H1 (cell line): ENCODE measurements around the gene TBX3. TPM values are rescaled to one million over a fixed set of nuclear protein-coding genes. Genes with fewer than 3 reads are reported as not detected.

Experiments used
- BRCA1 ChIP-seq: IDR thresholded peaks from 2 replicates; pipeline ENCODE4 v1.6.1; 2012; ENCODE audit warnings: low read depth, low read length, improper control_type of control experiment
- GTF2F1 ChIP-seq: IDR thresholded peaks from 2 replicates; pipeline ENCODE4 v1.6.1; 2012; ENCODE audit warnings: low read depth, low read length, improper control_type of control experiment, borderline replicate concordance
- RNF2 ChIP-seq: fragments of 200-900, 300-1000 bp; sonication (generic); IDR thresholded peaks from 2 replicates; pipeline ENCODE4 v1.7.1; 2016; ENCODE audit warnings: borderline replicate concordance, low read depth, mild to moderate bottlenecking, antibody characterized with exemption, low read length; ENCODE audit not compliant: poor library complexity, severe bottlenecking; ENCODE audit errors: missing control alignments
- SUZ12 ChIP-seq: fragments of 200-600 bp; sonication (generic); IDR thresholded peaks from 2 replicates; pipeline ENCODE4 v1.6.1; 2012; ENCODE audit warnings: mild to moderate bottlenecking, inconsistent platforms, low read length, moderate library complexity, mixed read lengths
- polyA plus RNA-seq, 7 experiments: library from polyadenylated mRNA; depleted of rRNA in 3 of 7; stranded (reverse) in 5 of 7; unstranded in 2 of 7; fragments of >200 nt in 5 of 7; fragments of 200-250 nt in 2 of 7; gene quantifications; 1 replicate in 5 of 7; 2 replicates in 1 of 7; 4 replicates in 1 of 7; pipeline versions ENCODE4 v1.2.1 to v1.2.3, GENCODE V29; 2011 to 2013; ENCODE audit warnings: missing spikeins in 2 of 7, mixed read lengths in 2 of 7
- total RNA-seq: library from RNA; stranded (reverse); fragmentation: NEBNext Ultra II Directional; extraction: Animal tissue kit (Norgen Biotek cat#: 25700); gene quantifications from 2 replicates; pipeline ENCODE4 v1.2.1, GENCODE V29; 2021
- TF ChIP-seq, protein P1 (sequence below): IDR thresholded peaks from 2 replicates; pipeline ENCODE4 v1.6.1; 2012; ENCODE audit warnings: low read length, inconsistent platforms

TBX3 gene
- total and polyA plus RNA-seq, 2 of the 8 experiments (the other 6 are each of a cell fraction or from before 2014, with no cell fraction given), result 0.09 to 1.0 TPM

GRCh38 chr12:114681116-114681871, 2.7 kb downstream of the TBX3 start (continued):
- TF ChIP-seq, protein P1, sequence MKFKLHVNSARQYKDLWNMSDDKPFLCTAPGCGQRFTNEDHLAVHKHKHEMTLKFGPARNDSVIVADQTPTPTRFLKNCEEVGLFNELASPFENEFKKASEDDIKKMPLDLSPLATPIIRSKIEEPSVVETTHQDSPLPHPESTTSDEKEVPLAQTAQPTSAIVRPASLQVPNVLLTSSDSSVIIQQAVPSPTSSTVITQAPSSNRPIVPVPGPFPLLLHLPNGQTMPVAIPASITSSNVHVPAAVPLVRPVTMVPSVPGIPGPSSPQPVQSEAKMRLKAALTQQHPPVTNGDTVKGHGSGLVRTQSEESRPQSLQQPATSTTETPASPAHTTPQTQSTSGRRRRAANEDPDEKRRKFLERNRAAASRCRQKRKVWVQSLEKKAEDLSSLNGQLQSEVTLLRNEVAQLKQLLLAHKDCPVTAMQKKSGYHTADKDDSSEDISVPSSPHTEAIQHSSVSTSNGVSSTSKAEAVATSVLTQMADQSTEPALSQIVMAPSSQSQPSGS, result no peak
- peak; percentile 99 for TF ChIP-seq RNF2
- TF ChIP-seq SUZ12, result peak; percentile 60; the same call in 1 of the 2 replicates
- TF ChIP-seq BRCA1, result no peak
- no peak for TF ChIP-seq GTF2F1
